H1 (cell line): ENCODE results near the gene RNF130. TPM values are rescaled to one million over a fixed set of nuclear protein-coding genes. Genes with fewer than 3 reads are reported as not detected.

Experiments
- CTCF ChIA-PET: fragments of 300-600 bp; sonication (Branson Sonifier 250); formaldehyde crosslinking; loops from one replicate; lab custom pipeline; 2021; ENCODE audit not compliant: partially characterized antibody; lab: Charles Lee
- POLR2A ChIA-PET: fragments of 300-600 bp; sonication (Branson Sonifier 250); formaldehyde crosslinking; loops from one replicate; lab custom pipeline; 2021; ENCODE audit warnings: inconsistent platforms; ENCODE audit not compliant: partially characterized antibody; lab: Charles Lee
- DNase-seq, 2 experiments: peaks; one replicate each; pipeline versions ENCODE4 v3.0.0 to v3.0.0-alpha.2; 2010 to 2022; ENCODE audit warnings: low spot score in 2 of 2, low read depth in 1 of 2, mixed read lengths in 1 of 2
- FAIRE-seq: peaks from 2 replicates; lab custom pipeline; 2011; peaks lifted over from hg19 to GRCh38; lab: Jason Lieb, UNC
- H2AFZ ChIP-seq: 2 replicates; pipeline ENCODE4 v1.8.1; 2012; ENCODE audit warnings: low read length, inconsistent platforms
- H2AK5ac ChIP-seq: 2 replicates; pipeline ENCODE4 v1.6.1; 2013; ENCODE audit warnings: low read depth, low read length
- H2BK120ac ChIP-seq: replicated peaks from 2 replicates; pipeline ENCODE3; 2013; ENCODE audit warnings: low read depth, low read length, inconsistent platforms
- H2BK12ac ChIP-seq: 2 replicates; pipeline ENCODE4 v1.6.1; 2013; ENCODE audit warnings: low read depth, low read length
- H2BK15ac ChIP-seq: 2 replicates; pipeline ENCODE4 v1.6.1; 2013; ENCODE audit warnings: low read length
- H2BK20ac ChIP-seq: 2 replicates; pipeline ENCODE4 v1.6.1; 2013; ENCODE audit warnings: low read length
- H2BK5ac ChIP-seq: 2 replicates; pipeline ENCODE4 v1.6.1; 2013; ENCODE audit warnings: low read depth, low read length
- H3K14ac ChIP-seq: 2 replicates; pipeline ENCODE4 v1.6.1; 2013; ENCODE audit warnings: inconsistent platforms; ENCODE audit not compliant: insufficient read length
- H3K18ac ChIP-seq: 2 replicates; pipeline ENCODE4 v1.6.1; 2013; ENCODE audit warnings: low read length; ENCODE audit errors: extremely low read depth
- H3K23ac ChIP-seq: 2 replicates; pipeline ENCODE4 v1.6.1; 2013; ENCODE audit warnings: inconsistent platforms; ENCODE audit not compliant: insufficient read length
- H3K23me2 ChIP-seq: 2 replicates; pipeline ENCODE4 v1.6.1; 2013; ENCODE audit warnings: low read depth, low read length
- H3K27ac ChIP-seq: 2 replicates; pipeline ENCODE4 v1.6.1; 2011; ENCODE audit warnings: low read depth, low read length, inconsistent platforms
- H3K27me3 ChIP-seq, 4 experiments: replicated peaks in 1 of 4; 1 replicate in 1 of 4; 2 replicates in 3 of 4; pipeline versions ENCODE4 v1.6.1 to v1.8.1; 2011 to 2013; ENCODE audit warnings: low read length in 3 of 4, mild to moderate bottlenecking in 3 of 4, inconsistent platforms in 2 of 4, mixed read lengths in 2 of 4, moderate library complexity in 1 of 4; ENCODE audit not compliant: control insufficient read depth in 3 of 4, insufficient read depth in 3 of 4; ENCODE audit errors: extremely low read depth in 1 of 4
- H3K36me3 ChIP-seq, 4 experiments: 2 replicates each; pipeline versions ENCODE4 v1.6.1 to v1.8.1; 2011 to 2013; ENCODE audit warnings: mild to moderate bottlenecking in 4 of 4, low read length in 3 of 4, moderate library complexity in 2 of 4, control low read depth in 1 of 4, inconsistent platforms in 1 of 4; ENCODE audit not compliant: insufficient read depth in 4 of 4, control insufficient read depth in 2 of 4
- H3K4ac ChIP-seq: replicated peaks from 2 replicates; pipeline ENCODE3; 2013; ENCODE audit warnings: low read length, low read depth, mixed read lengths, inconsistent platforms; ENCODE audit not compliant: insufficient read length
- H3K4me1 ChIP-seq, 4 experiments: replicated peaks in 1 of 4; 1 replicate in 1 of 4; 2 replicates in 3 of 4; pipeline versions ENCODE4 v1.6.1 to v1.8.1; 2011 to 2013; ENCODE audit warnings: low read length in 3 of 4, inconsistent platforms in 2 of 4, mixed read lengths in 1 of 4; ENCODE audit not compliant: insufficient read depth in 4 of 4, control insufficient read depth in 3 of 4
- H3K4me2 ChIP-seq, 2 experiments: 2 replicates each; pipeline versions ENCODE4 v1.6.1 to v1.8.1; 2011 to 2013; ENCODE audit warnings: low read depth in 2 of 2, low read length in 2 of 2, control low read depth in 1 of 2, inconsistent platforms in 1 of 2, mild to moderate bottlenecking in 1 of 2; ENCODE audit not compliant: insufficient read depth in 1 of 2
- H3K4me3 ChIP-seq, 4 experiments: fragments of 200-600, 300-600 bp in 1 of 4; sonication (generic), shearing (Covaris generic), sonication (Bioruptor Twin) in 1 of 4; 2 replicates each; pipeline versions ENCODE4 v1.5.1 to v1.8.1; 2011 to 2016; ENCODE audit warnings: low read length in 4 of 4, low read depth in 3 of 4, control low read depth in 2 of 4, inconsistent platforms in 2 of 4, mild to moderate bottlenecking in 2 of 4, mixed read lengths in 1 of 4, moderate library complexity in 1 of 4; ENCODE audit not compliant: insufficient read depth in 2 of 4; ENCODE audit errors: extremely low read depth in 1 of 4
- H3K56ac ChIP-seq: replicated peaks from 2 replicates; pipeline ENCODE3; 2013; ENCODE audit warnings: low read depth, mild to moderate bottlenecking, mixed read lengths, low read length, inconsistent platforms; ENCODE audit not compliant: insufficient read length
- H3K79me1 ChIP-seq: 2 replicates; pipeline ENCODE4 v1.6.1; 2013; ENCODE audit warnings: low read depth, low read length, control low read depth
- H3K79me2 ChIP-seq, 2 experiments: 2 replicates each; pipeline versions ENCODE4 v1.6.1 to v1.8.1; 2012 to 2013; ENCODE audit warnings: low read length in 2 of 2, mild to moderate bottlenecking in 2 of 2, inconsistent platforms in 1 of 2; ENCODE audit not compliant: insufficient read depth in 2 of 2, control insufficient read depth in 1 of 2
- H3K9ac ChIP-seq, 4 experiments: replicated peaks in 1 of 4; 1 replicate in 1 of 4; 2 replicates in 3 of 4; pipeline versions ENCODE4 v1.6.1 to v1.8.1; 2011 to 2013; ENCODE audit warnings: low read depth in 3 of 4, low read length in 3 of 4, control low read depth in 2 of 4, mild to moderate bottlenecking in 2 of 4, moderate library complexity in 2 of 4, inconsistent platforms in 1 of 4; ENCODE audit errors: extremely low read depth in 1 of 4
- H3K9me3 ChIP-seq, 2 experiments: 2 replicates each; pipeline versions ENCODE4 v1.6.1 to v1.8.1; 2012 to 2013; ENCODE audit warnings: mild to moderate bottlenecking in 2 of 2, moderate library complexity in 2 of 2, control low read depth in 1 of 2, inconsistent platforms in 1 of 2, low read depth in 1 of 2, low read length in 1 of 2, mixed read lengths in 1 of 2; ENCODE audit not compliant: insufficient read depth in 2 of 2
- H4K20me1 ChIP-seq, 2 experiments: replicated peaks in 1 of 2; 2 replicates each; pipeline versions ENCODE3 to v1.8.1; 2011 to 2013; ENCODE audit warnings: inconsistent platforms in 2 of 2, low read length in 2 of 2, mild to moderate bottlenecking in 1 of 2; ENCODE audit not compliant: insufficient read depth in 2 of 2, control insufficient read depth in 1 of 2
- H4K5ac ChIP-seq: 2 replicates; pipeline ENCODE4 v1.6.1; 2013; ENCODE audit warnings: low read length, low read depth, mixed read lengths, inconsistent platforms; ENCODE audit not compliant: insufficient read length
- H4K8ac ChIP-seq: 2 replicates; pipeline ENCODE4 v1.8.0; 2013; ENCODE audit warnings: mild to moderate bottlenecking, moderate library complexity, low read length, inconsistent platforms; ENCODE audit not compliant: insufficient read depth; ENCODE audit errors: extremely low read depth
- H4K91ac ChIP-seq: replicated peaks from 2 replicates; pipeline ENCODE3; 2013; ENCODE audit warnings: low read length, mixed read lengths, inconsistent platforms; ENCODE audit not compliant: insufficient read length
- ASH2L ChIP-seq: fragments of 200-600, 300-600 bp; sonication (generic); IDR thresholded peaks from one replicate; pipeline ENCODE4 v1.7.1; 2017; ENCODE audit warnings: low read length
- BCL11A ChIP-seq, 2 experiments: IDR thresholded peaks; one replicate each; pipeline ENCODE4 v1.6.1; 2011; ENCODE audit warnings: low read depth in 2 of 2, low read length in 2 of 2, mild to moderate bottlenecking in 2 of 2
- BRCA1 ChIP-seq: IDR thresholded peaks from 2 replicates; pipeline ENCODE4 v1.6.1; 2012; ENCODE audit warnings: low read depth, low read length, improper control_type of control experiment
- CHD1 ChIP-seq: IDR thresholded peaks from 2 replicates; pipeline ENCODE4 v1.6.1; 2012; ENCODE audit warnings: low read depth, low read length, improper control_type of control experiment
- EGR1 ChIP-seq: IDR thresholded peaks from 2 replicates; pipeline ENCODE4 v1.6.1; 2011; ENCODE audit warnings: low read depth, low read length, borderline replicate concordance
- GABPA ChIP-seq: IDR thresholded peaks from 2 replicates; pipeline ENCODE4 v1.6.1; 2011; ENCODE audit warnings: mild to moderate bottlenecking, low read length, moderate library complexity, borderline replicate concordance; ENCODE audit not compliant: insufficient read depth
- GTF2F1 ChIP-seq: IDR thresholded peaks from 2 replicates; pipeline ENCODE4 v1.6.1; 2012; ENCODE audit warnings: low read depth, low read length, improper control_type of control experiment, borderline replicate concordance
- JUND ChIP-seq: IDR thresholded peaks from 2 replicates; pipeline ENCODE4 v1.6.1; 2011; ENCODE audit warnings: mild to moderate bottlenecking, improper control_type of control experiment, low read length
- MAFK ChIP-seq: IDR thresholded peaks from 2 replicates; pipeline ENCODE4 v1.6.1; 2012; ENCODE audit warnings: low read depth, mild to moderate bottlenecking, improper control_type of control experiment, low read length
- NANOG ChIP-seq: IDR thresholded peaks from 2 replicates; pipeline ENCODE4 v1.6.1; 2011; ENCODE audit warnings: low read length, low read depth, mild to moderate bottlenecking, inconsistent platforms; ENCODE audit not compliant: insufficient read depth, poor library complexity, severe bottlenecking
- NRF1 ChIP-seq: IDR thresholded peaks from 2 replicates; pipeline ENCODE4 v1.6.1; 2011; ENCODE audit warnings: mild to moderate bottlenecking, low read depth, low read length, improper control_type of control experiment
- RAD21 ChIP-seq, 2 experiments: IDR thresholded peaks in 1 of 2; conservative IDR thresholded peaks in 1 of 2; 2 replicates each; pipeline ENCODE4 v1.6.1; 2011; ENCODE audit warnings: low read depth in 2 of 2, low read length in 2 of 2, improper control_type of control experiment in 1 of 2, inconsistent platforms in 1 of 2, mild to moderate bottlenecking in 1 of 2, moderate library complexity in 1 of 2
- RFX5 ChIP-seq: IDR thresholded peaks from 2 replicates; pipeline ENCODE4 v1.6.1; 2011; ENCODE audit warnings: low read depth, low read length, improper control_type of control experiment, borderline replicate concordance
- SIX5 ChIP-seq: IDR thresholded peaks from 2 replicates; pipeline ENCODE4 v1.6.1; 2011; ENCODE audit warnings: mild to moderate bottlenecking, low read depth, low read length
- SRF ChIP-seq: IDR thresholded peaks from 2 replicates; pipeline ENCODE4 v1.6.1; 2011; ENCODE audit warnings: mild to moderate bottlenecking, low read depth, low read length, moderate library complexity
- WGBS, 2 experiments: shearing (Covaris generic) in 1 of 2; methylation state at CpG; one replicate each; pipeline versions ENCODE4 v1.1.6 to v1.1.7; 2013 to 2015; ENCODE audit warnings: low lambda C conversion rate in 2 of 2, mixed read lengths in 2 of 2, inconsistent platforms in 1 of 2, low coverage in 1 of 2, missing lambda C conversion rate in 1 of 2; ENCODE audit not compliant: insufficient replicate concordance in 2 of 2, insufficient coverage in 1 of 2, insufficient read length in 1 of 2; ENCODE audit errors: extremely low coverage in 1 of 2, missing lambda C conversion rate in 1 of 2; 5-methylcytosine and 5-hydroxymethylcytosine counted together
- polyA plus RNA-seq, 7 experiments: library from polyadenylated mRNA; depleted of rRNA in 3 of 7; stranded (reverse) in 5 of 7; unstranded in 2 of 7; fragments of >200 nt in 5 of 7; fragments of 200-250 nt in 2 of 7; gene quantifications; 1 replicate in 5 of 7; 2 replicates in 1 of 7; 4 replicates in 1 of 7; pipeline versions ENCODE4 v1.2.1 to v1.2.3, GENCODE V29; 2011 to 2013; ENCODE audit warnings: missing spikeins in 2 of 7, mixed read lengths in 2 of 7
- total RNA-seq: library from RNA; stranded (reverse); fragmentation: NEBNext Ultra II Directional; extraction: Animal tissue kit (Norgen Biotek cat#: 25700); gene quantifications from 2 replicates; pipeline ENCODE4 v1.2.1, GENCODE V29; 2021

Gene RNF130
- total and polyA plus RNA-seq, 2 of the 8 experiments (the other 6 are each of a cell fraction or from before 2014, with no cell fraction given) = 65.1 to 70.0 TPM

GRCh38 chr5:180008433-180008832, 63.1 kb downstream of the RNF130 start:
- Histone ChIP-seq H2BK20ac (no peak overlapping the region), H3K23ac (no peak overlapping the region), H4K8ac (no peak overlapping the region), H2BK12ac (no peak overlapping the region), H3K79me1 (no peaks in the 10 kb centered on the region), H3K4ac (no peak overlapping the region), H3K4me3 (no peak overlapping the region), H4K5ac (no peak overlapping the region), H3K4me2 (no peak overlapping the region; a peak in 1 of 4 replicates), H3K27ac (no peak overlapping the region), H4K91ac (no peak overlapping the region), H2BK120ac (no peak overlapping the region), H2BK5ac (no peak overlapping the region), H3K9ac (no peak overlapping the region), H4K20me1 (peaks cover 2 to 5% of the 10 kb centered on the region in 2 experiments), H3K18ac (no peak overlapping the region), H3K27me3 (no peaks in the 10 kb centered on the region), H3K79me2 (peaks cover 0 to 40% of the 10 kb centered on the region in 2 experiments; a peak in 2 of 4 replicates), H2BK15ac (no peak overlapping the region), H3K9me3 (no peaks in the 10 kb centered on the region), H3K36me3 (peaks cover 0 to 19% (median 6%) of the 10 kb centered on the region in 4 experiments; a peak in 4 of 8 replicates), H3K56ac (no peak overlapping the region), H3K4me1 (peaks cover 0 to 6% (median 3%) of the 10 kb centered on the region in 4 experiments; a peak in 2 of 7 replicates), H2AFZ (no peak overlapping the region), H3K23me2 (no peaks in the 10 kb centered on the region; the same call in 1 of the 2 replicates), H2AK5ac (no peak overlapping the region), H3K14ac (no peak overlapping the region)
- WGBS, 2 experiments = 90% methylated on average over 7 of the region's 7 CpGs; no CpG with 5 or more reads in 1 of the 2 experiments
- CTCF ChIA-PET = interaction anchor here (1.2 to 1.4 kb wide), 2 partner anchors 21 to 33 kb away, joined by 3 to 4 read pairs; no protein-coding TSS in a partner anchor
- DNase-seq = no peak
- TF ChIP-seq NRF1 (no peak), GABPA (no peak), ASH2L (no peak), RAD21 (IDR thresholded peaks at IDR 0.05 in 1 of 2, conservative IDR thresholded peaks at IDR 0.05 in 1 of 2; ENCODE audit: low read depth in 2 of 2, low read length in 2 of 2) (no peak), SIX5 (no peak), JUND (no peak), BRCA1 (no peak), CHD1 (no peak), SRF (no peak), MAFK (no peak), RFX5 (no peak), GTF2F1 (no peak), EGR1 (no peak), BCL11A (IDR thresholded peaks at IDR 0.05; ENCODE audit: low read depth in 2 of 2, low read length in 2 of 2) (no peak), NANOG (no peak)
- FAIRE-seq = no peak
- POLR2A ChIA-PET = no interaction called here
